ENCODE measurements around the gene SPSB1.
"Not testable (repeated sequence)": the region's sequence is repeated elsewhere in the genome, so short reads cannot be mapped to it uniquely, and the experiment has no call there.

The SPSB1 gene

DNA sequence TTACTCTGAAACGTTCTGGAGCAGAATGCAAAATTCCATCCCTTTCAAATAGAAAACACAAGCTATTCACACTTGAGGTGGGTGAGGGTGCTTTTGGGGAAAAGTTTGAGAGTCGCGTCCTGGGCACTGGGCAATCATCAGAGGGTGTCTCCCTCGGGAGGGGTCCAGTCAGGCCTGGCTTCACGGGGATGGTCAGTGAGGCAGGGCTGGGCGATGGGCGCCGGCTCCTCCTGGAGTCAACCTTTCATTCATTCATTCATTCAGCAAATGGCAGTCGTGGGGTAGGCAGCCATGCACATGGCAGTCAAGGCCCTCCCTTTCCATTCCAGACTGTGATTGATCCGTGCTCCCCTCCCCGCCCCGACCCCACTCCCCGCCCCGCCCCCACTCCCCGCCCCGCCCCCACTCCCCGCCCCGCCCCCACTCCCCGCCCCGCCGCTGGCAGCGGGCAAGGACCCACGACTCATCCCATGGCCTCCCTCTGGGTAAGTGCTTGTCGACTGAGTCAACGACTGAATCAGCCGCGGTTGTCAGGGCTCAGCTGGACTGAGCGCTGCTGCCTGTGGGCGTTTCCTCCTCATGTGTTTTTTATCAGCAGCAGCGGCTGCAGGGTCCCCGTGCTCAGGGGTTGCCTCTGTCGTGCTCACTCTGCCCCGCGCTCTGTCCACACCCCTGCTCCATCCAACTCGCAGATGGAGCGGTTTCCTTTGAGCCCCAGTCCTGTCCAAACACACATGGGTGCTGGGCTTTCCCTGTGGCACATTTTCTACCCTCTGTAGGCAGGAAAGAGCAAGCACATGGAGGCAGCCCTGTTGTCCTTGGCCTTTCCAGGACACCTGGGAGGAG is 12.5 kb upstream of the SPSB1 start:
- DNase-seq = no peak

DNA sequence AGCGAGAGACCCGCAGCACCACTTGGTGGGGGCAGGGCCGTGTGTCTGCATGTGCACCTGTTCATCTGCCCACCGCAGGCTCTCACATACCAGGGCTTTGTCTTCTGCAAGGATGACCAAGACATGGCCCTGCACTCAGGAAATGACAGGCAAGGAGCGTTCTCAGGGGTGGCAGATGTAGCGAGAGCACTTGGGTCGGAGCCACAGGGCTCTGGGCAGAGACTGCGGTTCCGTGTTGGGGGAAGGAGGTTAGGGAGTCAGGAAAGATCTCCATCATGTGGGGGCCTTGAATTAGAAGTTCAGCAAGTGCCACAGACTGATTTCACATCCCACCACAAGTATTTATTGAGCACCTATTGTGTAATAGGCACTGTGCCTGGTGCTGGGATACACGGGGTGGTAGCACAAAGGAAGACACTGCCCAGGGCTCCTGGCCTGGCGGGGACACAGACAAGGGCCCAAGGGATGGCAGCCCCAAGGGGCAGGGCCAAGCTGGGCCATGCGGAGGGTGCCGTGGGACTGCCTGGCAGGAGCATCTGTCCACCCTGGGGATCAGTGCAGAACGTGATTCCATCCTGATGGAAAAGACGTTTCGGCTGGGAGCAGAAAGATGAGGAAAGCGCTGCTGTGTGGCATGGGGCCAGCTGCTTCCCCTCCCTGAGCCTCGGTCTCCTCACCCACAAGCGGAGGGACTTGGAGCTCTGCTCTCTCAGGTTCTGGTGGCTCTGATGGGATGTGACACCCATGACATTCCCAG is 11.4 kb upstream of the SPSB1 start:
- no peak for DNase-seq

DNA sequence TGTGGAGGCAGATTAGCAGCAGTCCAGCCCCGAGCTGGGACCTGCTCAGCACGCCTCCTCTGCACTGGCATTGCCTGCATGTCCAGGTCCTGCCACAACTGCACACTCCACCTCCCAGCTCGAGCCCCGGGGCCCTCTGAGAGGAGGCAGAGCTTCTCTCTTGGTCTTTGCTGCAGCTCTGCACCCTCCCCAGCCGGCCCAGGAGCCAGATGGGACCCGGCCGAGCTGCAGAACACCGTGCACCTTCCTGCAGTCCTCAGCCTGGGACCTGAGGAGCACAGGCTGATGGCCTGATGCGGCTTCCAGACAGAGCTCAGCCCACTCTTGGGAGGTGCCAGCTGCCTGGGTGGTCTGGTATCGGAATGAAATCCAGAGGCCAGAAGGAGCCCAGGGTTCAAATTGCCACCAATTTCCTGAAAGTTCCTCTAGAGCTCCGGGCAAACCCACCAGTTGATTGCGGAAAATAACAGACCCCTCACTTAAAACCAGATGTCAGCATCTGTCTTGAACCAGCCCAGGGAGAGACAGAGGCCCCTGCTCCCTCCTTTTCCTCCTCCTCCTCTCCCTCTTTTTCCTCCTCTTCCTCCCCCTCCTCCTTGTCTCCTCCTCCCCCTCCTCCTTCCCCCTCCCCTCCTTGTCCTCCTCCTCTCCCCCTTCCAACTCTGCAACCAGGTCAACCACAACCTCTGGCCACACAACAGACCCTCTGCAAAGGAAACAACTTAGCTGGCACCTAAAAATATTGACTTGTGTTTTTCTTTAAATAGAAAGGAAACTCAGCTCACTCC is 10.6 kb upstream of the SPSB1 start:
- DNase-seq = no peak

DNA sequence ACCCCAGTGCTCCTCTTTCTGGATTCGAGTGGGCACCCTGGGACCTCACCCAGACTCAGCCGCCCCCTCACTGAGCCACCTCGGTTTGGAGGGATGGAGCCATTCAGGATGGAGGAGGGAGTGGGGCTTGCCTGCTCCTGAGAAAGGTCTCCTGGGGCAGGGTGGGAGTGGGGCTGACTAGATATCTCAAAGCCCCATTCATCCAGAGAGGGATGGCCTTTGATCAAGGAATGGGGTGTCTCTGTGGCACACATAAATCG is 10.1 kb upstream of the SPSB1 start:
- DNase-seq = no peak

DNA sequence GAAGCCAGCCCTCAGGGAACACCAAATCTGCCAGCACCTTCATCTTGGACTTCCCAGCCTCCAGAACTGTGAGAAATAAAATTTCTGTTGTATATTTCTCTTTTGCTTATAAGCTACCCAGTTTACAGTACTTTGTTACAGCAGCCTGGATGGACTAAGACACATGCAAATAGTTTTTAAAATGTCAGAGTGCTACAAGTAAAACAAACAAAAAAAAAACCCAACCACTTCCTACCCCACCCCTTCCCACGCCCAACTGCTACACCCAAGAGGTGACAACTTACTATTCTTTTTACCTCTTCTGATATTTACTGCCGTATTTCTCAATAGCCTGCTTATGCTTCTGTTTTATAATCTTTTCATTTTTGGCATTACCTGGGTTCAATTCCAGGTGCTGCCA is 8.6 kb upstream of the SPSB1 start:
- DNase-seq = no peak

DNA sequence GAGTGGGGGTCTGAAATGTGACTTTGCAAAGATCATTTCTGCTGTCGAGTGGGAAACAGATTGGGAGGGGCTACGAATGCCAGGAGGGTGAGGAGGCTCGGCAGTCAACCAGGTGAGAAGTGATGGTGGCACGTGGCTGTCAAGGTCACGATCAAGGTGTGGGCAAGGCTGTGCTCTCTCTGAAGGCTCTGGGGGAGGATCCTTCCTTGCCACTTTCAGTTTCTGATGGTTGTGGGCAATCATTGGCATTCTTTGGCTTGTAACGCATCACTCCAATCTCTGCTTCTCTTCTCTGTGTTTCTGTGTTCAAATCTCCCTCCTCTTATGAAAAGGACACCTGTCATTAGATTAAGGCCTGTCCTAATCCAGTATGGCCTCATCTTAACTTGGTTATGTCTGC is 6.1 kb upstream of the SPSB1 start:
- no peak for DNase-seq

DNA sequence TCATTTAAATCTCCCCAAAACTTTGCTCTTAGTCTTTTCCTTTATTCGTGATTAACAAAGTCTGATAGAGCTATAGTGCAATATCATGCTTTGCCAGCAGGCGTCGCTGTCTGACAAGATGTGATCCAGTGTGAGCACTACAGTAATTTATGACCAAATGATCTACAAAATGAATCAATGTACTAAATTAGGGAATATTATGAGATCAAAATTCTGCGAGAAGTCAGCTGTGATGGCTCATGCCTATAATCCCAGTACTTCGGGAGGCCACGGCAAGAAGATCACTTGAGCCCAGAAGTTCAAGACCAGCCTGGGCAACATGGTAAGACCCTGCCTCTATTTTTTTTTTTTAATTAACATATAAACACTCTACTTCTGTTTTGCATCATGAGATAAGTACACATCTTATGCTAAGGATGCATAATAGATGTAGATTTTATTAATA is 3.6 kb upstream of the SPSB1 start:
- no peak for DNase-seq

DNA sequence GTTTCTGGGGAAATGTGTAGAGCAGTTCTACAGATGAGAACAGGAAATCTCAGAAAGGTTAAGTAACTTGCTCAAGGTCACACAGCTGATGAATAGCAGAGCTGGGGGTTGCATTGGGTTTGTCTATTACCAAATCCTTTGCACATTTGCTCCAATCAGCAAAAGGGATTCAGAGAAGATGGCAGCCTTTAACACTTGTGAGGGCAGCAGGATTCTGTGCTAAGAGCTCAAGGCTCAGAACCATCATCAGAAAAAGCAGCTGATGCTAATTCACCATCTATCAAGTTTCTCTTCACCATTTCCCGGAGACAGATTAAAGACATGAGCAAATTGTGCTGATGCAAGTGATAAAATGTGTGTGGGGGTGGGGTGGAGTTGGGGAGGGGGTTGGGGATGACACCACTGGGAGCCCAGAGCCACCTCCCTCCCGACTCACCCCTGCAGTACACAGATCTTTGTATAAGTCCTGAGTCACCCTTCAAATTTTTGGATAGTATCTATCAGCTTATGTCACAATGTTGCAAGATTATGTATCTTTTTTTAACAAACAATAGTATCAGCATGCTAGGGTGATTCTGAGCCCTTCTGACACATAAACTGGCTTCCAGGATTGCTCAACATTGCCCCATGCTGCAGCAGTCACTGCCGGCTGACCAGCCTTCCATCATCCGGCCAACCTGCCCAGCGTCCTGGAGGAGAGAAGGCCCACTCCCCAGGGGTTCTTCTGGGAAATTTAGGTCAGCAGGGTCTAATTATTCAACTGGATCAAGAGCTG is 2.8 kb upstream of the SPSB1 start:
- no peak for DNase-seq

DNA sequence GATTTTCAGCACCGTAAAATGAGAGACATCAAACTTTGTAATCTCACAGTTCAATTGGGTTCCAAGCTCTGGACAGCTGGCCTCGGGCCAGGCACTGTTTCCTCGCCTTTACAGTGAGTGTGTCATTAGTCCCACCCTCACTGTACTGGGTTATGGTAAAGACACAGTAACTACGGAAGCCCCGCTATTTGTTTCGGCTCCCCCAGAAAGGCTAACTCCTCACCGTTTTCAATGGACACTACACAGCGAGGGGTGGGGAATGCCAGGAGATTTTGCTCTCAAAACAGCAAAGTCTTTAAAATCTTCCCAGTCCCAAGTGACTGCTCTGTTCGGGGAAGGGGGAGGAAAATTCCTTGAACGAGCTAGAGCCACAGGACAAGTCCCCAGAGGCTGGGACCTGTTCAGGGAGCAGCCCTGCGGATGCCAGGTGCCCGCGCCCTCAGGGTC is 757 bp upstream of the SPSB1 start:
- DNase-seq = no peak

DNA sequence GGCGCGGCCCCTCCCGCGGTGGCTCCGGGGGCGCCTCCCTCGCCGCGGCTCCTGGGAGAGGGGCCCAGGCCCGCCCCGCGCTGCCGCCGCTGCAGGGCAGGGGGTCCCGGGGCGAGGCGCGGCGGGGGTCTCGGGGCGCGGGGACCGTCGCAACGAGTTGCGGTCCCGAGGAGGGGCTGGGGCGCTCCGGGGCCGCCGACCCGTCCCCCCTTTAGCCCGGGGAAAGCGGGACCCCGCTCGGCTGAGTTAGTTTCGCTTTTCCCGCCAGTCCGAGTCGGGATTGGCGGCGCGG is 493 bp downstream of the SPSB1 start:
- no peak for DNase-seq

DNA sequence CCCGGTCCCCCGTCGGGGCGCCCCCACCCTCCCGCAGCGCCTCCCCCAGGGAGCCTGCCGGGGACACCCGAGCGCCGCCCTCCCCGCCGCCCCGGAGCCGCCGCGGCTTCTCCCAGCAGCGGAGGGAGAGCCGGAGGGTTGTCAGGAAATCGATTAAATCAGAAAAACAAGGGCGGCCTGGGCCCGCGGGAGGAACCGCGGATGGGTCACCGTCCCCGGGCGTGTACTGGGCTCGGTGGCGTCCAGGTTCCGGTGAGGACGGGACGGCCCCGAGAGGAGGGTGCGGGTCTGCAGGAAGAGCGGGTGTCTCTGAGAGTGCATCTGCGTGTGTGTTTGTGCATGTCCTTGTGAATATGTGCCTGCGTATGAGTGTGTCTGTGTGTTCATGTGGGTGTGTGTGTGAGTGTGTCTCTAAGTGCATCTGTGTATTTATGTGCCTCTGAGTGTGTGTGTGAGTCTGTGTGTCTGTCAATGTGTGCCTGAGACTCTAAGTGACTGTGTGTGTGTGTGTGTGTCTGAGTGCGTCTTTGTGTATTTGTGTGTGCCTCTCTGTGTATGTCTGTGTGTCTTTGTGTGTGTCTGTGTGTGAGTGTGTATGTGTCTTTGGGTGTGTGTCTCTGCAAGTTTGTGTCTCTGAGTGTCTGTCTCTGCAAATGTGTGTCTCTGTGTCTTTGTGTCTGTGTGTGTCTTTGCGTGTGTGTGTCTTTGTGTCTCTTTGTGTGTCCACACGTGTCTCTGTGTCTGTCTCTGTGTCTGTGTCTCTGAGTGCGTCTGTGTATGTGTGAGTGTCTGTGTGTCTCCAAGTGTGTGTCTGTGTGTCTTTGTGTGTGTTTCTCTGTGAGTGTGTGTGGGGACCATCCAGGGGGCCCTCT is 1.1 kb downstream of the SPSB1 start:
- DNase-seq = no peak

DNA sequence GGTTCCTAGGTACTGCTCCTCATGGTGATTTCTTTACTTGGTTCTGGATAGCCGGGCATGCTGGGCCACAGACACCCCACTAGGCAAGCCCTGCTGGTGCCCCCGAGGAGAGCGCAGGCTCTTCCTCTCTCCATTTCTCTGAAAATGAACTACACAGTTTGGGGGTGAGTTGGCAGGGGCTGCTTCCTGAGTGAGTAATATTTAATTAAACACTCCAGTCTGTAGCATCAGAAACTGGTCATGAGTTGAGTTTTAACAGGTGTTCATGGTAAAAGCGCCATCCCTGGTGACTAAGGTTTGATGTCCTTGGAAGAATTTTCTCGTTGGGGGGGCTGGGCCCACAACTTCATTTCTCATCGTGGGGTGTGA is 1.7 kb downstream of the SPSB1 start:
- no peak for DNase-seq

DNA sequence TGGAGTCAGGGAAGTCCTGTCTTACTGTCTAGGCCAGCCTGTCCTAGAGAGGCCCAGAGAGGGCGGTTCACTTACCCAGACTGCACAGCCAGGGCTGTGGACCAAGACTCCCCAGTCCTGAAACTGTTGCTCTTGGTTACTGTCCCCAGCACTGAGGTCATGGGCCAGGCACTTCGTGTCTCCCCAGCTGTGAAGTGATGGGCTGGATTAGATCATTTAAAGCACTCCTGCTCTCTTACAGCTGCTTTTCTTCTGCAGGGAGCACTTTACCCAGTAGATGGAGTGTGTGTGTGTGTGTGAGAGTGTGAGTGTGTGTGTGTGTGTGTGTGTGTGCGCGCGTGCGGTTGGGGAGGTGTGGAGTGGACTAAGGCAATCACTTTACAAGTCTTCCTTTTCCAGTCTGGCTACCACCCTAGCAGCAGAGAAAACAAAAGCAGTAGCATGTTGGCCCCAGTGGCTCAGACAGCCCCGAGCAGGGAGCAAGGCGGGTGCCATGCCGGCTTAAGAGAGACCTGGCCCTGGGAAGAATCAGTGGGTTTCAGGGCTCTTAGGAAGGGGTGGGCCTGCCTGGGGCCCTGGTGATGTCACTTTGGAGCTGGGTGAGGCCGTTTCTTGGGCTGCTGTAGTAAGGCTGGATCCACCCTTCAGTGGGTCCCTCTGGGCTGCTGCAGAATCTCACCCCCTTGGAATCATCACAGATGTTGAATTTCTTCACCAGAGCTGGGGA is 2.4 kb downstream of the SPSB1 start:
- DNase-seq = no peak

DNA sequence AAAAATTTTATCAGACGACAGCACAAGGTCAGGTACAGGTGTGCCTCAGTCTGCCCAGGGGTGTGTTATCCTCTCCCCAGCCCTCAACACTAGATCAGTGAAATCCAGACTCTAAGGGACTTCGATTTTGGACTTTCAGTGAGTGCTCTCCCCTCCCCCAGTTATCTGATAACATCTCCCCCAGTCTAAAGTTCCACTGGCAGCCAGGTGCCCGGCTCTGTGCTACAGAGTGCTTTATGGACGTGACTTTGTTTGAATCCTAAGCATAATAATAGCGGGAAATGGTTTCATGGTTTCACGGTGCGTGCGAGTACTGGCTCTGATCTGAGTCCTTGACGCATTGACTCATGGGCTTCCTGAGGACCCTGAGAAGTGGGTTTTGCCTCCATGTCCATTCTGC is 3.2 kb downstream of the SPSB1 start:
- no peak for DNase-seq

DNA sequence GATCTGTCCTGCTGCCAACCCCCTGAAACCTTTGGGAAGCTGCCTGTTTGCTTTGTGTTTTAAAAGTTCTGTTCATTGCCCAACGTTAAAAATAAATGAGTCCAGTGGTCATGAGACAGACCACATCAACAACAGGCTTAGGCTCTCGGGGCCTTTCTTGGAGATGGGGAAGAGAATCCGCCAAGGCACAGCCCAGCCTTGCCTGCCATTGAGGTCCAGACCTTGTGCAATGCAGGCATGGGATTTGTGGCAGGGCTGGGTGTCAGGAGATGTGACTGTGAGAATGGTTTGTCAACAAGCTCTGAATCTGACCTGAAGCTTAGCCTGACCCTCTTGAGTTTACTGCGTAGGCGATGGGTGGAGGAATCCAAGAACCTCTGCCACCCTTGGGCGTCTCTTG is 4.2 kb downstream of the SPSB1 start:
- DNase-seq = no peak

DNA sequence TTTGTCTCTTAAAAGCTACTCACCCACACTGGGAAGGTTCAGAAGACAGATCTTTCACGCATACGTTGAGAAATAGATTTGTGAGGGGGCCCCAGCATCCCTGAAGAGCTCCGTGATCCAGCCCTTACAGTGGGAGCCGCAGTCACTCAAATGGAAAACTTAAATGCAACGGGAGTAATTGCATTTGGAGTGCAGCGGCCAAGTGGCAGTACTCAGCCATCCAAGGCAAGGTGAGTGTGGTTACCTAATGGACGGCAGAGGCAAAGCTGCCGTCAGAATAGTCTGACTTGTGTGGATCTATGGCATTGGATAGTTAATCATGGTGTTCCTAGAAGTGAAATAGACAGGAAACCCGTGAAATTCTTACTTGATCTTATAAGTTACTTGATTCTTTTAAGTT is 5.1 kb downstream of the SPSB1 start:
- no peak for DNase-seq

DNA sequence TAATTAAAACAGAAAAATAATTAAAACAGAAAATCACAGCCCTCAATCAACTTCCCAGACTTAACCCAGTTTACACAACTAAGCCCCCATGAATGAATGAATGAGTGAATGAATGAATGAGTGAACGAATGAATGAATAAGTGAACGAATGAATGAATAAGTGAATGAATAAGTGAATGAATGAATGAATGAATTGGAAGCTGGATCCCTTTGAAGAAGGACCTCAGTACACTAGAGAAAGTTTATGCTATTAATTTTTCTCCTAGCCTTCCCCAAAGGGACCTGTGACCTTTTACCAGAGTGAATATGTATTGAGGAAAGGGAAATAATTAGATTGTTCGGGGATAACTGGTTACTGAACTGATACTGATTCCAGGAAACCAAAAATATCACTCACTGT is 5.6 kb downstream of the SPSB1 start:
- no peak for DNase-seq

DNA sequence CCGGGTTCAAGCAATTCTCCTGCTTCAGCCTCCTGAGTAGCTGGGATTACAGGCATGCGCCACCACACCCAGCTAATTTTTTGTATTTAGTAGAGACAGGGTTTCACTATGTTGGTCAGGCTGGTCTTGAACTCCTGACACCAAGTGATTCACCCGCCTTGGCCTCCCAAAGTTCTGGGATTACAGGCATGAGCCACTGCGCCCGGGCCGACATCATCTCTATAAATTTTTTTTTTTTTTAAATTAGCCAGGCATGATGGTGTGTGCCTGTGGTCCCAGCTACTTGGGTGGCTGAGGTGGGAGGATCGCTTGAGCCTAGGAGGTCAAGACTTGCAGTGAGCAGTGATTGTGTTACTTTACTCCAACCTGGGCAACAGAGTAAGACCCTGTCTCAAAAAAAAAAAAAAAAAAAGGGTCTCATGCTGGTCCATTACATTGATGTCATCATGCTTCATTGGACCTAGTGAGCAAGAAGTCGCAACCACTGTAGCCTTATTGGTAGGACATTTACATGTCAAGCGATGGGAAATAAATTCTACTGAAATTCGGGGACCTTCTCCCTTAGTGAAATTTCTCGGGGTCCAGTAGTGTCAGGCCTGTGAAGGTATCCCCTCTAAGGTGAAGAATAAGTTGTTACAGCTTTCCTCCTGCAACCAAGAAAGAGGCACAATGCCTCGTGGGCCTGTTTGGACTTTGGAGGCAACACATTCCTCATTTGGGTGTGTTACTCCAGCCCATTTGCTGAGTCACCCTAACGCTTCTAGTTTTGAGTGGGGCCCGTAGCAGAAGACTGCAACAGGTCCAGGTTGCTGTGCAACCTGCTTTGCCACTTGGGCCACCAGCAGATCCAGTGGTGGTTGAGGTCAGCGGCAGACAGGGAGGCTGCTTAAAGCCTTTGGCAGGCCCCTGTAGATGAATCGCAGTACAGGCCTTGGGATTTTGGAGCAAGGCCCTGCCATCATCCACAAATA is 7.2 kb downstream of the SPSB1 start:
- DNase-seq = not testable (repeated sequence)

DNA sequence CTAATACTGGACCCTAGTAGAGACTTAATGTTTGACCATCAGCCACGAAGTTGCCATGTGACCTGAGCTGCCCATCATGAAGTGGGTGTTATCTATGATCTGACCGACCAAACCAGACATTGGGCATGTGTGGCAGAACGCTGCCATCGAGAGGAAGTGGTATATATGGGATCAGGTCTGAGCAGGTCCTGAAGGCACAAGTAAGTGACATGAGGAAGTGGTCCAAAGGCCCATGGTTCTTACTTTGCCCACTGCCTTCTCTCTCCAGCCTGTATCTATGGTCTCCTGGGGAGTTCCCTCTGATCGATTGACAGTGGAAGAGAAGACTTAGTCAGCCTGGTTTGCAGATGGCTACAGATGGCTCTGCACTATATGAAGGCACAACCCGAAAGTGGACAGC is 7.9 kb downstream of the SPSB1 start:
- DNase-seq = no peak
